ENCODE results near the gene ZNF830.
"Not testable (repeated sequence)": the region's sequence is repeated elsewhere in the genome, so short reads cannot be mapped to it uniquely, and the experiment has no call there.

ZNF830 gene

GRCh38 chr17:34990921-34991365, 29.6 kb downstream of the ZNF830 start:
- no peak for DNase-seq (ENCODE audit: extremely low read depth in 1 of 2, low read depth in 1 of 2)

GRCh38 chr17:34991606-34992005, 30.3 kb downstream of the ZNF830 start:
- no peak for DNase-seq (ENCODE audit: extremely low read depth in 1 of 2, low read depth in 1 of 2)

- no peak for DNase-seq (ENCODE audit: extremely low read depth in 1 of 2, low read depth in 1 of 2)
Observed at GRCh38 chr17:34993031-34993430, 31.7 kb downstream of the ZNF830 start.

- DNase-seq (ENCODE audit: extremely low read depth in 1 of 2, low read depth in 1 of 2), result no peak
Observed at GRCh38 chr17:34996422-34997285, 35.3 kb downstream of the ZNF830 start.

GRCh38 chr17:34997355-34997862, 36.1 kb downstream of the ZNF830 start:
- no peak for DNase-seq (ENCODE audit: extremely low read depth in 1 of 2, low read depth in 1 of 2)

- DNase-seq (ENCODE audit: extremely low read depth in 1 of 2, low read depth in 1 of 2), result peak; percentile 41 to 65
Observed at GRCh38 chr17:34998205-34998604, 36.9 kb downstream of the ZNF830 start.

GRCh38 chr17:34999456-34999855, 38.1 kb downstream of the ZNF830 start:
- no peak for DNase-seq (ENCODE audit: extremely low read depth in 1 of 2, low read depth in 1 of 2)

- DNase-seq (ENCODE audit: extremely low read depth in 1 of 2, low read depth in 1 of 2), result not testable (repeated sequence)
Observed at GRCh38 chr17:35000965-35001364, 39.6 kb downstream of the ZNF830 start.

- DNase-seq (ENCODE audit: extremely low read depth in 1 of 2, low read depth in 1 of 2), result no peak
Observed at GRCh38 chr17:35001549-35001948, 40.2 kb downstream of the ZNF830 start.

GRCh38 chr17:35002876-35003551, 41.7 kb downstream of the ZNF830 start:
- no peak for DNase-seq (ENCODE audit: extremely low read depth in 1 of 2, low read depth in 1 of 2)

GRCh38 chr17:35003778-35004177, 42.4 kb downstream of the ZNF830 start:
- DNase-seq (ENCODE audit: extremely low read depth in 1 of 2, low read depth in 1 of 2), result no peak

GRCh38 chr17:35006345-35006744, 45.0 kb downstream of the ZNF830 start:
- DNase-seq (ENCODE audit: extremely low read depth in 1 of 2, low read depth in 1 of 2), result no peak

GRCh38 chr17:35006961-35007360, 45.6 kb downstream of the ZNF830 start:
- no peak for DNase-seq (ENCODE audit: extremely low read depth in 1 of 2, low read depth in 1 of 2)

- no peak for DNase-seq (ENCODE audit: extremely low read depth in 1 of 2, low read depth in 1 of 2)
Observed at GRCh38 chr17:35010093-35010492, 48.8 kb downstream of the ZNF830 start.

GRCh38 chr17:35011671-35012216, 50.4 kb downstream of the ZNF830 start:
- DNase-seq (ENCODE audit: extremely low read depth in 1 of 2, low read depth in 1 of 2), result no peak

Data from activated CD8-positive, alpha-beta memory T cell treated with anti-CD3 and anti-CD28 coated beads for 1 hour (primary cell).